ENCODE measurements around the gene CLDN34.

- no peak for TF ChIP-seq POLR2A (IDR thresholded peaks at IDR 0.05)
- TF ChIP-seq, protein P1, sequence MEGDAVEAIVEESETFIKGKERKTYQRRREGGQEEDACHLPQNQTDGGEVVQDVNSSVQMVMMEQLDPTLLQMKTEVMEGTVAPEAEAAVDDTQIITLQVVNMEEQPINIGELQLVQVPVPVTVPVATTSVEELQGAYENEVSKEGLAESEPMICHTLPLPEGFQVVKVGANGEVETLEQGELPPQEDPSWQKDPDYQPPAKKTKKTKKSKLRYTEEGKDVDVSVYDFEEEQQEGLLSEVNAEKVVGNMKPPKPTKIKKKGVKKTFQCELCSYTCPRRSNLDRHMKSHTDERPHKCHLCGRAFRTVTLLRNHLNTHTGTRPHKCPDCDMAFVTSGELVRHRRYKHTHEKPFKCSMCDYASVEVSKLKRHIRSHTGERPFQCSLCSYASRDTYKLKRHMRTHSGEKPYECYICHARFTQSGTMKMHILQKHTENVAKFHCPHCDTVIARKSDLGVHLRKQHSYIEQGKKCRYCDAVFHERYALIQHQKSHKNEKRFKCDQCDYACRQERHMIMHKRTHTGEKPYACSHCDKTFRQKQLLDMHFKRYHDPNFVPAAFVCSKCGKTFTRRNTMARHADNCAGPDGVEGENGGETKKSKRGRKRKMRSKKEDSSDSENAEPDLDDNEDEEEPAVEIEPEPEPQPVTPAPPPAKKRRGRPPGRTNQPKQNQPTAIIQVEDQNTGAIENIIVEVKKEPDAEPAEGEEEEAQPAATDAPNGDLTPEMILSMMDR (IDR thresholded peaks at IDR 0.05): no peak
These were observed 45.8 kb upstream of the CLDN34 start for GRCh38 chrX:9921407-9921806.
